Uterus (tissue), 4 donors: ENCODE results near the gene UBR2. TPM values are rescaled to one million over a fixed set of nuclear protein-coding genes. Genes with fewer than 3 reads are reported as not detected.

Source experiments
- DNase-seq, 2 donors: peaks; one replicate each; pipeline ENCODE4 v3.0.0-alpha.2; 2019 to 2020
- H3K27ac ChIP-seq, 2 donors: fragments of 200-600 bp; sonication (generic); 1 replicate in 1 of 2; 2 replicates in 1 of 2; pipeline ENCODE4 v1.5.1; 2016 to 2018
- H3K27me3 ChIP-seq, 2 donors: fragments of 200-600 bp; sonication (generic); one replicate each; pipeline ENCODE4 v1.5.1; 2018 to 2019; ENCODE audit warnings: control low read depth in 1 of 2
- H3K36me3 ChIP-seq, 2 donors: fragments of 200-600 bp; sonication (generic); one replicate each; pipeline ENCODE4 v1.5.1; 2019; ENCODE audit warnings: control low read depth in 1 of 2
- H3K4me1 ChIP-seq, 2 donors: fragments of 200-600 bp; sonication (generic); one replicate each; pipeline ENCODE4 v1.5.1; 2018 to 2019; ENCODE audit warnings: control low read depth in 1 of 2
- H3K4me3 ChIP-seq, 2 donors: fragments of 200-600 bp; sonication (generic); 1 replicate in 1 of 2; 2 replicates in 1 of 2; pipeline ENCODE4 v1.5.1; 2018 to 2019; ENCODE audit warnings: mild to moderate bottlenecking in 1 of 2
- H3K9me3 ChIP-seq, 2 donors: fragments of 200-600 bp; sonication (generic); one replicate each; pipeline ENCODE4 v1.5.1; 2019; ENCODE audit warnings: control low read depth in 1 of 2
- CTCF ChIP-seq, 4 experiments: fragments of 200-600 bp in 2 of 4; fragments of 450-650 bp in 2 of 4; sonication (generic) in 2 of 4; IDR thresholded peaks; one replicate each; pipeline ENCODE4 v1.5.1; 2016 to 2019; ENCODE audit warnings: antibody characterized with exemption in 4 of 4, mild to moderate bottlenecking in 2 of 4, moderate library complexity in 1 of 4
- POLR2A ChIP-seq, 2 donors: fragments of 450-650 bp; IDR thresholded peaks; one replicate each; pipeline ENCODE4 v1.6.1; 2016; ENCODE audit warnings: antibody characterized with exemption in 2 of 2, mild to moderate bottlenecking in 1 of 2, moderate library complexity in 1 of 2
- intact Hi-C: fragments of 100-400 bp; cut with DNase I; formaldehyde crosslinking; loops from one replicate; pipeline ENCODE4 v1.15.1; 2023; ENCODE audit warnings: low total_unique reads
- total RNA-seq, 4 donors: library from RNA; depleted of rRNA in 3 of 4; stranded (reverse); fragments of >200 nt in 3 of 4; gene quantifications; one replicate each; pipeline versions ENCODE4 v1.1.0 to v1.2.4, GENCODE V29; 2014 to 2023
- donor health status: DM: yes; HTN: yes; CAD: no.

UBR2 gene
- total RNA-seq, 4 donors from 2014 or later, result 13.2 to 44.2 (median 29.5) TPM

- H3K27me3 ChIP-seq, result no peaks in the 10 kb centered on the region
- H3K27ac ChIP-seq, result no peak overlapping the region
- DNase-seq, result no peak
- no peak overlapping the region for H3K4me3 ChIP-seq
- no peak for TF ChIP-seq POLR2A (IDR thresholded peaks at IDR 0.05)
- TF ChIP-seq CTCF (IDR thresholded peaks at IDR 0.05), result no peak
- H3K4me1 ChIP-seq, result no peaks in the 10 kb centered on the region
- H3K36me3 ChIP-seq, result no peaks in the 10 kb centered on the region
- no peaks in the 10 kb centered on the region for H3K9me3 ChIP-seq
- intact Hi-C loops, result no loop called here
These were observed 33.1 kb upstream of the UBR2 start for GRCh38 chr6:42530751-42531150.

- Histone ChIP-seq H3K4me3 (no peak overlapping the region), H3K4me1 (no peaks in the 10 kb centered on the region), H3K27ac (no peak overlapping the region), H3K9me3 (no peaks in the 10 kb centered on the region), H3K36me3 (no peaks in the 10 kb centered on the region), H3K27me3 (no peaks in the 10 kb centered on the region)
- intact Hi-C loops, result no loop called here
- peak in 1 of 2 donors; percentile 39 for DNase-seq
- TF ChIP-seq POLR2A (IDR thresholded peaks at IDR 0.05), result no peak
- TF ChIP-seq CTCF (IDR thresholded peaks at IDR 0.05), result peak; percentile 79 to 89 (median 82)
These were observed 31.7 kb upstream of the UBR2 start for GRCh38 chr6:42532038-42532669.

- no peak overlapping the region for H3K4me3 ChIP-seq
- no peaks in the 10 kb centered on the region for H3K36me3 ChIP-seq
- intact Hi-C loops, result no loop called here
These were observed 30.0 kb upstream of the UBR2 start for GRCh38 chr6:42533794-42534193.

GRCh38 chr6:42537536-42537935 lies 26.3 kb upstream of the UBR2 start:
- H3K9me3 ChIP-seq, result no peaks in the 10 kb centered on the region
- no peaks in the 10 kb centered on the region for H3K36me3 ChIP-seq
- H3K4me1 ChIP-seq, result no peaks in the 10 kb centered on the region
- no peaks in the 10 kb centered on the region for H3K27me3 ChIP-seq
- intact Hi-C loops, result no loop called here
- no peak for DNase-seq
- peak overlapping the region in 1 of 2 donors; percentile 2 for H3K27ac ChIP-seq
- no peak overlapping the region for H3K4me3 ChIP-seq
- TF ChIP-seq POLR2A (IDR thresholded peaks at IDR 0.05) (no peak), CTCF (IDR thresholded peaks at IDR 0.05) (no peak)

More at GRCh38 chr6:42533794-42534193, 30.0 kb upstream of the UBR2 start:
- TF ChIP-seq CTCF (IDR thresholded peaks at IDR 0.05) (no peak), POLR2A (IDR thresholded peaks at IDR 0.05) (no peak)
- Histone ChIP-seq H3K9me3 (no peaks in the 10 kb centered on the region), H3K4me1 (no peaks in the 10 kb centered on the region), H3K27me3 (no peaks in the 10 kb centered on the region), H3K27ac (no peak overlapping the region)
- no peak for DNase-seq

DNA sequence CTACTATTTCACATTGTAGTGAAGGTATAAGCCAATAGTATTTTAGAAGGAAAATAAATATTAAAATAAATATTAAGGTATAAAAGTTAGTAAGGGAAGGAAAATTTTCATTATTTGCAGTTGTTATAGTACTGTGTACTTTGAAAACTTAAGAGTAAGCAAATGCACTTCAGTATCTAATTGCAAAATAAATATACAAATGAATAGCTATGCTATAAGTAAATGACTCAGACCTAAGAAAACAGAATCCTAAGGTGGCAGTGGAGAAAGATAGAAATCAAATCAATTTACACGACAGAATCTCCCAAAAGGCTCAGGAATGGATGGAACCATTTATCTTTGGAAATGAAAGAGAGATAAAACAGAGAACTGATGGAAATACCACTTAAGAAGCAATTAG lies 24.7 kb upstream of the UBR2 start:
- H3K4me3 ChIP-seq, result no peak overlapping the region
- no peaks in the 10 kb centered on the region for H3K9me3 ChIP-seq
- no peak overlapping the region for H3K27ac ChIP-seq
- DNase-seq, result no peak
- no peaks in the 10 kb centered on the region for H3K27me3 ChIP-seq
- intact Hi-C loops, result no loop called here
- no peaks in the 10 kb centered on the region for H3K36me3 ChIP-seq
- TF ChIP-seq CTCF (IDR thresholded peaks at IDR 0.05) (no peak), POLR2A (IDR thresholded peaks at IDR 0.05) (no peak)
- no peaks in the 10 kb centered on the region for H3K4me1 ChIP-seq
